HepG2 (cell line): ENCODE measurements around the gene TMCC1. TPM values are rescaled to one million over a fixed set of nuclear protein-coding genes. Genes with fewer than 3 reads are reported as not detected.
A peak's percentile ranks its signal among the peaks of the same experiment; 100 is the strongest.

Experiments used
- AKAP8 ChIP-seq: sonication (generic); formaldehyde crosslinking; IDR thresholded peaks from 2 replicates; pipeline ENCODE4 v1.5.1; 2020; ENCODE audit warnings: mild to moderate bottlenecking, missing genetic modification reagents
- ATF2 ChIP-seq: sonication (generic); formaldehyde crosslinking; IDR thresholded peaks from 2 replicates; pipeline ENCODE4 v1.4.0; 2020; ENCODE audit warnings: missing genetic modification reagents
- CSRNP2 ChIP-seq: sonication (generic); formaldehyde crosslinking; conservative IDR thresholded peaks from 2 replicates; pipeline ENCODE4 v1.8.0; 2022; ENCODE audit warnings: low read depth, missing genetic modification reagents
- GABPA ChIP-seq, 2 experiments: IDR thresholded peaks; 2 replicates each; pipeline ENCODE4 v1.6.1; 2011 to 2016; ENCODE audit warnings: low read depth in 2 of 2, low read length in 1 of 2, missing biosample characterization in 1 of 2, missing genetic modification characterization in 1 of 2
- GATAD2A ChIP-seq: IDR thresholded peaks from 2 replicates; pipeline ENCODE4 v1.6.1; 2016
- KLF16 ChIP-seq, 2 experiments: sonication (generic) in 1 of 2; formaldehyde crosslinking in 1 of 2; IDR thresholded peaks; 2 replicates each; pipeline versions ENCODE4 v1.6.1 to v1.8.0; 2016 to 2023; ENCODE audit warnings: missing genetic modification reagents in 2 of 2, missing compliant biosample characterization in 1 of 2
- MLX ChIP-seq: IDR thresholded peaks from 2 replicates; pipeline ENCODE4 v1.6.1; 2016
- MXD1 ChIP-seq: sonication (generic); formaldehyde crosslinking; IDR thresholded peaks from 2 replicates; pipeline ENCODE4 v1.4.0; 2020; ENCODE audit warnings: mild to moderate bottlenecking, missing genetic modification reagents
- NBN ChIP-seq: fragments of 450-650 bp; conservative IDR thresholded peaks from 2 replicates; pipeline ENCODE4 v1.6.1; 2017
- ZHX1 ChIP-seq: sonication (generic); formaldehyde crosslinking; IDR thresholded peaks from 2 replicates; pipeline ENCODE4 v1.8.1; 2022; ENCODE audit warnings: low read depth, mild to moderate bottlenecking, missing genetic modification reagents
- ZKSCAN5 ChIP-seq: sonication (generic); formaldehyde crosslinking; IDR thresholded peaks from 2 replicates; pipeline ENCODE4 v1.5.1; 2020; ENCODE audit warnings: mild to moderate bottlenecking, missing genetic modification reagents
- ZNF343 ChIP-seq: sonication (generic); formaldehyde crosslinking; IDR thresholded peaks from 2 replicates; pipeline ENCODE4 v1.4.0; 2020; ENCODE audit warnings: mild to moderate bottlenecking, missing genetic modification reagents
- ZNF530 ChIP-seq: sonication (generic); formaldehyde crosslinking; IDR thresholded peaks from 2 replicates; pipeline ENCODE4 v1.5.0; 2020; ENCODE audit warnings: low read depth, mild to moderate bottlenecking, missing genetic modification reagents
- ZNF614 ChIP-seq: IDR thresholded peaks from 2 replicates; pipeline ENCODE4 v1.6.1; 2018; ENCODE audit warnings: missing biosample characterization, missing genetic modification reagents, inconsistent platforms, borderline replicate concordance
- ZNF652 ChIP-seq: IDR thresholded peaks from 2 replicates; pipeline ENCODE4 v1.6.1; 2016; ENCODE audit warnings: low read depth, borderline replicate concordance
- ZNF724P ChIP-seq: sonication (generic); formaldehyde crosslinking; IDR thresholded peaks from 2 replicates; pipeline ENCODE4 v1.8.0; 2022; ENCODE audit warnings: missing genetic modification reagents, borderline replicate concordance
- polyA plus RNA-seq, 8 experiments: library from polyadenylated mRNA; depleted of rRNA in 3 of 8; stranded (reverse) in 7 of 8; unstranded in 1 of 8; fragments of >200 nt; fragmentation: Illumina TruSeq in 4 of 8; extraction: Trizol in 4 of 8; gene quantifications; 2 replicates each; pipeline versions ENCODE4 v1.2.1 to v1.2.3, GENCODE V29; 2011 to 2016; ENCODE audit warnings: low read depth in 4 of 8, missing spikeins in 1 of 8, mixed read lengths in 1 of 8; ENCODE audit not compliant: insufficient read depth in 1 of 8
- total RNA-seq, 5 experiments: library from RNA; depleted of rRNA; stranded (reverse); fragments of >200 nt; fragmentation: Illumina TruSeq; extraction: Trizol; gene quantifications; 2 replicates each; pipeline ENCODE4 v1.2.3, GENCODE V29; 2016; ENCODE audit warnings: low read depth in 1 of 5
- TF ChIP-seq, protein P1 (sequence below): sonication (generic); formaldehyde crosslinking; conservative IDR thresholded peaks from 2 replicates; pipeline ENCODE4 v1.4.0; 2020; ENCODE audit warnings: mild to moderate bottlenecking, missing genetic modification reagents, moderate library complexity

The TMCC1 gene
- total and polyA plus RNA-seq, 2 of the 13 experiments (the other 11 are each of a cell fraction or from before 2014, with no cell fraction given) = 12.1 to 264 TPM

GRCh38 chr3:129623447-129624118, 269.9 kb downstream of the TMCC1 start (continued):
- TF ChIP-seq ZHX1 (CRISPR knock-in tag) (no peak), KLF16 (CRISPR knock-in tag; IDR thresholded peaks at IDR 0.05) (no peak), CSRNP2 (CRISPR knock-in tag) (no peak), ZNF614 (CRISPR knock-in tag) (peak; percentile 29; the same call in 1 of the 2 replicates), ZNF652 (no peak), ZKSCAN5 (CRISPR knock-in tag) (0 out of 2 replicates have a peak, but pooled peaks have one; percentile 61), GATAD2A (CRISPR knock-in tag) (peak; percentile 76), MXD1 (CRISPR knock-in tag) (no peak), NBN (no peak), MLX (CRISPR knock-in tag) (peak; percentile 30; the same call in 1 of the 2 replicates), ZNF724P (CRISPR knock-in tag) (no peak), AKAP8 (CRISPR knock-in tag) (no peak), GABPA (IDR thresholded peaks at IDR 0.05; ENCODE audit: low read depth, low read length) (no peak), GABPA (CRISPR knock-in tag; IDR thresholded peaks at IDR 0.05; ENCODE audit: low read depth) (peak; percentile 77), ZNF343 (no peak), ZNF530 (CRISPR knock-in tag) (no peak), ATF2 (CRISPR knock-in tag) (no peak)
- TF ChIP-seq, protein P1, sequence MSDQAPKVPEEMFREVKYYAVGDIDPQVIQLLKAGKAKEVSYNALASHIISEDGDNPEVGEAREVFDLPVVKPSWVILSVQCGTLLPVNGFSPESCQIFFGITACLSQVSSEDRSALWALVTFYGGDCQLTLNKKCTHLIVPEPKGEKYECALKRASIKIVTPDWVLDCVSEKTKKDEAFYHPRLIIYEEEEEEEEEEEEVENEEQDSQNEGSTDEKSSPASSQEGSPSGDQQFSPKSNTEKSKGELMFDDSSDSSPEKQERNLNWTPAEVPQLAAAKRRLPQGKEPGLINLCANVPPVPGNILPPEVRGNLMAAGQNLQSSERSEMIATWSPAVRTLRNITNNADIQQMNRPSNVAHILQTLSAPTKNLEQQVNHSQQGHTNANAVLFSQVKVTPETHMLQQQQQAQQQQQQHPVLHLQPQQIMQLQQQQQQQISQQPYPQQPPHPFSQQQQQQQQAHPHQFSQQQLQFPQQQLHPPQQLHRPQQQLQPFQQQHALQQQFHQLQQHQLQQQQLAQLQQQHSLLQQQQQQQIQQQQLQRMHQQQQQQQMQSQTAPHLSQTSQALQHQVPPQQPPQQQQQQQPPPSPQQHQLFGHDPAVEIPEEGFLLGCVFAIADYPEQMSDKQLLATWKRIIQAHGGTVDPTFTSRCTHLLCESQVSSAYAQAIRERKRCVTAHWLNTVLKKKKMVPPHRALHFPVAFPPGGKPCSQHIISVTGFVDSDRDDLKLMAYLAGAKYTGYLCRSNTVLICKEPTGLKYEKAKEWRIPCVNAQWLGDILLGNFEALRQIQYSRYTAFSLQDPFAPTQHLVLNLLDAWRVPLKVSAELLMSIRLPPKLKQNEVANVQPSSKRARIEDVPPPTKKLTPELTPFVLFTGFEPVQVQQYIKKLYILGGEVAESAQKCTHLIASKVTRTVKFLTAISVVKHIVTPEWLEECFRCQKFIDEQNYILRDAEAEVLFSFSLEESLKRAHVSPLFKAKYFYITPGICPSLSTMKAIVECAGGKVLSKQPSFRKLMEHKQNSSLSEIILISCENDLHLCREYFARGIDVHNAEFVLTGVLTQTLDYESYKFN (CRISPR knock-in tag) = peak; percentile 67; the same call in 1 of the 2 replicates
